Fibroblast of lung (primary cell): ENCODE results near the gene MYORG.

Source experiments
- EZH2 ChIP-seq: IDR thresholded peaks from 2 replicates; pipeline ENCODE4 v1.5.1; 2012; ENCODE audit warnings: low read length, control low read depth, mild to moderate bottlenecking; ENCODE audit errors: missing control alignments
- TF ChIP-seq, protein P1 (sequence below), 2 donors: IDR thresholded peaks in 1 of 2; conservative IDR thresholded peaks in 1 of 2; 1 replicate in 1 of 2; 2 replicates in 1 of 2; pipeline ENCODE4 v1.5.1; 2011 to 2012; ENCODE audit warnings: low read length in 2 of 2, control low read depth in 1 of 2, inconsistent platforms in 1 of 2, low read depth in 1 of 2, mild to moderate bottlenecking in 1 of 2

DNA sequence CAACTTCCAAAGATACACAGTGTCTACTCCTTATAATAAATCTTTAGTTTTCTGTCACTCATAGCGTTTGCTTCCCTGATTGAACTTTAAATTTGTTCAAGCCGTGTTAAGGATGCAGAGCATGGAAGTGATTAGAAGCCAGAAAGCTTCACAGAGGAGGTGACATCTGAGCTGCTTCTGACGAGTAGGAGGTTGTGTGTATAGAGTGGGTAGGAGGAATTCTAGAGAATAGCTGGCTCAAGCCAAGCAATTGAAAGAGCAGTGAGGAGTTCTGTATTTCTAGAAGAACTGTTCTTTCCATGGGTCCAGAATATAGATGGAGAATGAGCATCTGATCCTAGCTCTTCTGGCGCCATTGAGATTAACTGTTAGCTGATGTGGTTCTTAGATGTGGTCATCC is 41.3 kb downstream of the MYORG start:
- TF ChIP-seq, protein P1, sequence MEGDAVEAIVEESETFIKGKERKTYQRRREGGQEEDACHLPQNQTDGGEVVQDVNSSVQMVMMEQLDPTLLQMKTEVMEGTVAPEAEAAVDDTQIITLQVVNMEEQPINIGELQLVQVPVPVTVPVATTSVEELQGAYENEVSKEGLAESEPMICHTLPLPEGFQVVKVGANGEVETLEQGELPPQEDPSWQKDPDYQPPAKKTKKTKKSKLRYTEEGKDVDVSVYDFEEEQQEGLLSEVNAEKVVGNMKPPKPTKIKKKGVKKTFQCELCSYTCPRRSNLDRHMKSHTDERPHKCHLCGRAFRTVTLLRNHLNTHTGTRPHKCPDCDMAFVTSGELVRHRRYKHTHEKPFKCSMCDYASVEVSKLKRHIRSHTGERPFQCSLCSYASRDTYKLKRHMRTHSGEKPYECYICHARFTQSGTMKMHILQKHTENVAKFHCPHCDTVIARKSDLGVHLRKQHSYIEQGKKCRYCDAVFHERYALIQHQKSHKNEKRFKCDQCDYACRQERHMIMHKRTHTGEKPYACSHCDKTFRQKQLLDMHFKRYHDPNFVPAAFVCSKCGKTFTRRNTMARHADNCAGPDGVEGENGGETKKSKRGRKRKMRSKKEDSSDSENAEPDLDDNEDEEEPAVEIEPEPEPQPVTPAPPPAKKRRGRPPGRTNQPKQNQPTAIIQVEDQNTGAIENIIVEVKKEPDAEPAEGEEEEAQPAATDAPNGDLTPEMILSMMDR (conservative IDR thresholded peaks at IDR 0.05 in 1 of 2, IDR thresholded peaks at IDR 0.05 in 1 of 2; ENCODE audit: low read depth in 1 of 2, low read length in 2 of 2), result no peak
- TF ChIP-seq EZH2, result no peak
